GM23338 (cell line): ENCODE data around the gene KLHDC8B. TPM values are rescaled to one million over a fixed set of nuclear protein-coding genes. Genes with fewer than 3 reads are reported as not detected.

Experiments
- ATAC-seq: fragments of 200-7000 bp; cut with Tn5 transposase; 3 replicates; pipeline ENCODE4 v1.9.1; 2020
- DNase-seq: peaks from one replicate; pipeline ENCODE4 v3.0.0-alpha.2; 2015; ENCODE audit warnings: low spot score
- H2AFZ ChIP-seq: fragments of 200-600 bp; sonication (generic); 2 replicates; pipeline ENCODE4 v1.8.0; 2016; ENCODE audit warnings: antibody characterized with exemption, mild to moderate bottlenecking, moderate library complexity
- H3F3A ChIP-seq: fragments of 200-600 bp; sonication (generic); replicated peaks from 2 replicates; pipeline ENCODE4 v1.8.0; 2017; ENCODE audit warnings: antibody characterized with exemption, mixed run types, low read depth
- H3K27ac ChIP-seq: fragments of 200-600 bp; sonication (generic); 2 replicates; pipeline ENCODE4 v1.6.1; 2016; ENCODE audit warnings: low read depth
- H3K27me3 ChIP-seq: fragments of 200-600 bp; sonication (generic); 2 replicates; pipeline ENCODE4 v1.8.0; 2016; ENCODE audit warnings: mild to moderate bottlenecking, mixed run types, moderate library complexity; ENCODE audit not compliant: insufficient read depth
- H3K36me3 ChIP-seq: fragments of 200-600 bp; sonication (generic); 2 replicates; pipeline ENCODE4 v1.8.0; 2016; ENCODE audit warnings: mild to moderate bottlenecking; ENCODE audit not compliant: insufficient read depth
- H3K4me1 ChIP-seq: fragments of 200-600 bp; sonication (generic); 2 replicates; pipeline ENCODE4 v1.8.0; 2016; ENCODE audit warnings: mild to moderate bottlenecking, moderate library complexity; ENCODE audit not compliant: insufficient read depth
- H3K4me2 ChIP-seq: fragments of 200-600 bp; sonication (generic); 2 replicates; pipeline ENCODE4 v1.7.1; 2017; ENCODE audit warnings: mixed run types
- H3K4me3 ChIP-seq: fragments of 200-600 bp; sonication (generic); 2 replicates; pipeline ENCODE4 v1.6.1; 2016; ENCODE audit warnings: mixed run types
- H3K79me2 ChIP-seq: fragments of 200-600 bp; sonication (generic); replicated peaks from 2 replicates; pipeline ENCODE4 v1.8.0; 2017; ENCODE audit warnings: mild to moderate bottlenecking; ENCODE audit not compliant: insufficient read depth
- H3K9me2 ChIP-seq: fragments of 200-600 bp; sonication (generic); 2 replicates; pipeline ENCODE4 v1.8.0; 2017; ENCODE audit not compliant: insufficient read depth
- H4K20me1 ChIP-seq: fragments of 200-600 bp; sonication (generic); replicated peaks from 2 replicates; pipeline ENCODE4 v1.8.0; 2017; ENCODE audit warnings: mild to moderate bottlenecking; ENCODE audit not compliant: insufficient read depth
- H3K27ac Mint-ChIP-seq: 2 replicates; pipeline ENCODE4 v1.8.0; 2020; ENCODE audit warnings: inconsistent platforms, mild to moderate bottlenecking, moderate library complexity, mixed read lengths
- H3K27me3 Mint-ChIP-seq: 3 replicates; pipeline ENCODE4 v1.8.0; 2022; ENCODE audit warnings: low read depth, mild to moderate bottlenecking, moderate library complexity, mixed read lengths, inconsistent platforms; ENCODE audit not compliant: insufficient read depth, poor library complexity
- H3K36me3 Mint-ChIP-seq: 3 replicates; pipeline ENCODE4 v1.8.0; 2021; ENCODE audit warnings: low read depth, mild to moderate bottlenecking, inconsistent platforms, moderate library complexity, mixed read lengths
- H3K4me1 Mint-ChIP-seq: 3 replicates; pipeline ENCODE4 v1.8.0; 2020; ENCODE audit warnings: mild to moderate bottlenecking, inconsistent platforms, mixed read lengths
- H3K4me3 Mint-ChIP-seq: 3 replicates; pipeline ENCODE4 v1.8.0; 2021; ENCODE audit warnings: moderate library complexity, mild to moderate bottlenecking, inconsistent platforms, mixed read lengths
- H3K9me3 Mint-ChIP-seq: 3 replicates; pipeline ENCODE4 v1.8.0; 2020; ENCODE audit warnings: moderate library complexity, mild to moderate bottlenecking, inconsistent platforms, mixed read lengths
- CREB1 ChIP-seq: fragments of 250-450 bp; sonication (Bioruptor Pico); IDR thresholded peaks from 2 replicates; pipeline ENCODE4 v1.5.0; 2020; ENCODE audit warnings: low read depth, mild to moderate bottlenecking, moderate library complexity
- CTCF ChIP-seq, 2 experiments: fragments of 200-600 bp in 1 of 2; sonication (generic) in 1 of 2; conservative IDR thresholded peaks; 2 replicates each; pipeline versions ENCODE4 v1.5.1 to v1.6.1; 2016 to 2017; ENCODE audit warnings: antibody characterized with exemption in 2 of 2, low read depth in 2 of 2, mild to moderate bottlenecking in 2 of 2, moderate library complexity in 1 of 2
- ETS1 ChIP-seq: IDR thresholded peaks from 2 replicates; pipeline ENCODE4 v1.6.1; 2016; ENCODE audit warnings: antibody characterized with exemption
- EZH2 ChIP-seq: fragments of 200-600 bp; sonication (generic); IDR thresholded peaks from one replicate; pipeline ENCODE4 v1.8.0; 2017; ENCODE audit warnings: antibody characterized with exemption, mild to moderate bottlenecking, low read depth; ENCODE audit not compliant: unreplicated experiment
- EZH2phosphoT487 ChIP-seq: fragments of 200-600 bp; sonication (generic); IDR thresholded peaks from one replicate; pipeline ENCODE4 v1.8.1; 2018; ENCODE audit warnings: antibody characterized with exemption; ENCODE audit not compliant: unreplicated experiment
- JUNB ChIP-seq: IDR thresholded peaks from one replicate; pipeline ENCODE4 v1.6.1; 2016; ENCODE audit warnings: antibody characterized with exemption; ENCODE audit not compliant: unreplicated experiment
- NANOG ChIP-seq: IDR thresholded peaks from 2 replicates; pipeline ENCODE4 v1.6.1; 2016; ENCODE audit warnings: antibody characterized with exemption, borderline replicate concordance
- POLR2AphosphoS5 ChIP-seq: IDR thresholded peaks from 2 replicates; pipeline ENCODE4 v1.6.1; 2016; ENCODE audit warnings: antibody characterized with exemption, low read depth
- REST ChIP-seq: IDR thresholded peaks from one replicate; pipeline ENCODE4 v1.6.1; 2018; ENCODE audit warnings: antibody characterized with exemption; ENCODE audit not compliant: unreplicated experiment
- STAT1 ChIP-seq: IDR thresholded peaks from one replicate; pipeline ENCODE4 v1.6.1; 2016; ENCODE audit warnings: antibody characterized with exemption; ENCODE audit not compliant: unreplicated experiment
- ZNF114 ChIP-seq: fragments of 250-450 bp; sonication (Bioruptor Pico); IDR thresholded peaks from 2 replicates; pipeline ENCODE4 v1.5.0; 2020; ENCODE audit warnings: mild to moderate bottlenecking, moderate library complexity
- ZNF331 ChIP-seq: fragments of 250-450 bp; sonication (Bioruptor Pico); IDR thresholded peaks from 2 replicates; pipeline ENCODE4 v1.5.0; 2020; ENCODE audit warnings: low read depth, mild to moderate bottlenecking, moderate library complexity
- ZNF462 ChIP-seq: fragments of 250-450 bp; sonication (Bioruptor Pico); IDR thresholded peaks from 2 replicates; pipeline ENCODE4 v1.5.0; 2020; ENCODE audit warnings: mild to moderate bottlenecking, moderate library complexity
- polyA plus RNA-seq: library from polyadenylated mRNA; unstranded; fragments of >200 nt; fragmentation: Nextera tagmentation; extraction: Ambion mirVana; gene quantifications from 2 replicates; pipeline ENCODE4 v1.2.1, GENCODE V29; 2016
- total RNA-seq: library from RNA; depleted of rRNA; stranded (reverse); fragments of >200 nt; shearing (Covaris generic); gene quantifications from 2 replicates; pipeline ENCODE4 v1.2.3, GENCODE V29; 2014

The KLHDC8B gene
- total and polyA plus RNA-seq, 2 experiments from 2014 or later = 4.7 to 11.1 TPM

- H3K27ac Mint-ChIP-seq = no peak overlapping the region
- no peak overlapping the region for H3K4me3 ChIP-seq
- no peak overlapping the region for H3K4me3 Mint-ChIP-seq
- H3F3A ChIP-seq = no peaks in the 10 kb centered on the region
- no peaks in the 10 kb centered on the region for H3K27me3 ChIP-seq
- H3K36me3 Mint-ChIP-seq = peaks cover 2% of the 10 kb centered on the region; the same call in 1 of the 3 replicates
- TF ChIP-seq EZH2phosphoT487 (no peak), CTCF (conservative IDR thresholded peaks at IDR 0.05; ENCODE audit: low read depth in 2 of 2) (no peak), POLR2AphosphoS5 (no peak), ZNF331 (CRISPR knock-in tag) (no peak), CREB1 (no peak), JUNB (no peak), ZNF114 (no peak), STAT1 (no peak), ETS1 (no peak), NANOG (no peak), REST (no peak), EZH2 (no peak), ZNF462 (CRISPR knock-in tag) (no peak)
- DNase-seq (no peak), ATAC-seq (no peak)
- no peaks in the 10 kb centered on the region for H3K79me2 ChIP-seq
- H3K9me2 ChIP-seq = 0 out of 2 replicates have a peak, but pooled peaks cover 3% of the 10 kb centered on the region
- no peaks in the 10 kb centered on the region for H3K36me3 ChIP-seq
- peaks cover 8% of the 10 kb centered on the region for H3K27me3 Mint-ChIP-seq
- H3K4me1 ChIP-seq = no peaks in the 10 kb centered on the region
- H3K4me2 ChIP-seq = no peak overlapping the region
- 0 out of 3 replicates have a peak, but pooled peaks cover 3% of the 10 kb centered on the region for H3K4me1 Mint-ChIP-seq
- H3K9me3 Mint-ChIP-seq = peaks cover 19% of the 10 kb centered on the region; the same call in 2 of the 3 replicates
- no peak overlapping the region for H3K27ac ChIP-seq
- H4K20me1 ChIP-seq = no peaks in the 10 kb centered on the region
- no peak overlapping the region for H2AFZ ChIP-seq
These were observed 12.5 kb downstream of the KLHDC8B start for GRCh38 chr3:49183873-49184272.
